GM19328 (cell line): Measurements from ENCODE around the gene NHLRC3.
A peak's percentile ranks its signal among the peaks of the same experiment; 100 is the strongest.
"Not testable (repeated sequence)": the region's sequence is repeated elsewhere in the genome, so short reads cannot be mapped to it uniquely, and the experiment has no call there.

Experiments
- ATAC-seq: cut with Tn5 transposase; IDR thresholded peaks from one replicate; pipeline ENCODE4 v1.9.1; 2021; ENCODE audit warnings: mild to moderate bottlenecking, moderate library complexity; ENCODE audit not compliant: unreplicated experiment

The NHLRC3 gene

GRCh38 chr13:39037880-39038568, at the start of gene NHLRC3, which contains the start of gene PROSER1:
NHLRC3 (plus strand) TSS chr13:39038456; CDS start chr13:39038640, 184 bp downstream.
PROSER1 (minus strand) TSS chr13:39038089; CDS start chr13:39037242, 847 bp downstream.
- peak; percentile 67 for ATAC-seq

- ATAC-seq, result no peak
These were observed 47.6 kb upstream of the NHLRC3 start, which contains the start of gene STOML3 for GRCh38 chr13:38990693-38991092. STOML3 (minus strand) TSS chr13:38990831; CDS start chr13:38990721, 110 bp downstream.

GRCh38 chr13:38993381-38993780, 44.9 kb upstream of the NHLRC3 start:
- ATAC-seq, result no peak

- no peak for ATAC-seq
These were observed 39.5 kb upstream of the NHLRC3 start for GRCh38 chr13:38998739-38999138.

- ATAC-seq, result not testable (repeated sequence)
These were observed 31.7 kb upstream of the NHLRC3 start for GRCh38 chr13:39006371-39007111.

- ATAC-seq, result no peak
These were observed 25.6 kb upstream of the NHLRC3 start for GRCh38 chr13:39012608-39013007.

GRCh38 chr13:39013462-39013861, 24.8 kb upstream of the NHLRC3 start:
- no peak for ATAC-seq

GRCh38 chr13:39016087-39016486, 22.2 kb upstream of the NHLRC3 start:
- no peak for ATAC-seq

GRCh38 chr13:39016787-39017186, 21.5 kb upstream of the NHLRC3 start:
- ATAC-seq, result peak; percentile 71

- no peak for ATAC-seq
These were observed 17.3 kb upstream of the NHLRC3 start for GRCh38 chr13:39020853-39021462.

- no peak for ATAC-seq
These were observed 14.9 kb upstream of the NHLRC3 start for GRCh38 chr13:39023316-39023715.

GRCh38 chr13:39023761-39024160, 14.5 kb upstream of the NHLRC3 start:
- no peak for ATAC-seq

GRCh38 chr13:39025433-39025839, 12.8 kb upstream of the NHLRC3 start:
- no peak for ATAC-seq

GRCh38 chr13:39032150-39032549, 6.1 kb upstream of the NHLRC3 start:
- ATAC-seq, result no peak

GRCh38 chr13:39034085-39034484, 4.2 kb upstream of the NHLRC3 start:
- ATAC-seq, result no peak

- no peak for ATAC-seq
These were observed 3.1 kb upstream of the NHLRC3 start for GRCh38 chr13:39035204-39035603.

GRCh38 chr13:39035799-39036198, 2.5 kb upstream of the NHLRC3 start:
- ATAC-seq, result no peak

- no peak for ATAC-seq
These were observed 2.0 kb upstream of the NHLRC3 start for GRCh38 chr13:39036212-39036611.

- ATAC-seq, result no peak
These were observed 811 bp upstream of the NHLRC3 start for GRCh38 chr13:39037410-39037879.

GRCh38 chr13:39038569-39039030, 344 bp downstream of the NHLRC3 start:
- ATAC-seq, result peak; percentile 32

- ATAC-seq, result no peak
These were observed 785 bp downstream of the NHLRC3 start for GRCh38 chr13:39039041-39039440.
